SK-N-SH treated with all-trans-retinoic acid at 6 μM for 48 hours (cell line): ENCODE measurements around the gene NKAIN1.

Experiments used
- ATAC-seq: fragments of 200-7000 bp; cut with Tn5 transposase; 3 replicates; pipeline ENCODE4 v1.9.1; 2020; ENCODE audit warnings: mild to moderate bottlenecking, moderate library complexity
- ARNTL ChIP-seq: fragments of 450-650 bp; formaldehyde crosslinking; IDR thresholded peaks from 2 replicates; pipeline ENCODE4 v1.5.0; 2020; ENCODE audit warnings: low read depth, mild to moderate bottlenecking, moderate library complexity, borderline replicate concordance
- BACH2 ChIP-seq: fragments of 250-450 bp; sonication (Bioruptor Pico); IDR thresholded peaks from 2 replicates; pipeline ENCODE4 v1.9.0; 2021; ENCODE audit warnings: mild to moderate bottlenecking, borderline replicate concordance
- CSDC2 ChIP-seq: fragments of 250-450 bp; sonication (Bioruptor Pico); IDR thresholded peaks from 2 replicates; pipeline ENCODE4 v1.5.0; 2020; ENCODE audit warnings: mild to moderate bottlenecking, moderate library complexity
- ESRRG ChIP-seq: fragments of 250-450 bp; sonication (Bioruptor Pico); IDR thresholded peaks from 2 replicates; pipeline ENCODE4 v1.6.1; 2021; ENCODE audit warnings: mild to moderate bottlenecking
- GLIS3 ChIP-seq: fragments of 250-450 bp; sonication (Bioruptor Pico); IDR thresholded peaks from 2 replicates; pipeline ENCODE4 v1.5.0; 2020; ENCODE audit warnings: mild to moderate bottlenecking, moderate library complexity
- ISL1 ChIP-seq: fragments of 250-450 bp; sonication (Bioruptor Pico); IDR thresholded peaks from 2 replicates; pipeline ENCODE4 v2.1.2; 2022; ENCODE audit warnings: mild to moderate bottlenecking, moderate library complexity
- OSR1 ChIP-seq: fragments of 250-450 bp; sonication (Bioruptor Pico); IDR thresholded peaks from 2 replicates; pipeline ENCODE4 v1.8.0; 2022; ENCODE audit warnings: moderate library complexity, mild to moderate bottlenecking, inconsistent platforms
- PPARA ChIP-seq: fragments of 250-450 bp; sonication (Bioruptor Pico); IDR thresholded peaks from 2 replicates; pipeline ENCODE4 v1.5.0; 2020; ENCODE audit warnings: mild to moderate bottlenecking, borderline replicate concordance
- RARB ChIP-seq: fragments of 250-450 bp; sonication (Bioruptor Pico); IDR thresholded peaks from 2 replicates; pipeline ENCODE4 v1.8.0; 2021; ENCODE audit warnings: mild to moderate bottlenecking, moderate library complexity
- SNAI2 ChIP-seq: fragments of 250-450 bp; sonication (Bioruptor Pico); IDR thresholded peaks from 2 replicates; pipeline ENCODE4 v1.5.0; 2020; ENCODE audit warnings: mild to moderate bottlenecking, moderate library complexity
- TCF4 ChIP-seq: fragments of 250-450 bp; sonication (Bioruptor Pico); IDR thresholded peaks from 2 replicates; pipeline ENCODE4 v1.8.0; 2021; ENCODE audit warnings: mild to moderate bottlenecking, moderate library complexity, borderline replicate concordance
- TOX ChIP-seq: fragments of 250-450 bp; sonication (Bioruptor Pico); IDR thresholded peaks from 2 replicates; pipeline ENCODE4 v1.8.0; 2021; ENCODE audit warnings: mild to moderate bottlenecking, moderate library complexity, borderline replicate concordance
- ZC3H10 ChIP-seq: fragments of 250-450 bp; sonication (Bioruptor Pico); IDR thresholded peaks from 2 replicates; pipeline ENCODE4 v1.5.1; 2021; ENCODE audit warnings: mild to moderate bottlenecking, moderate library complexity
- ZFP3 ChIP-seq: fragments of 250-450 bp; sonication (Bioruptor Pico); IDR thresholded peaks from 2 replicates; pipeline ENCODE4 v1.5.0; 2020; ENCODE audit warnings: mild to moderate bottlenecking, moderate library complexity
- ZFP30 ChIP-seq: fragments of 450-650 bp; formaldehyde crosslinking; IDR thresholded peaks from 2 replicates; pipeline ENCODE4 v1.5.0; 2022; ENCODE audit warnings: mild to moderate bottlenecking, moderate library complexity
- ZNF565 ChIP-seq: fragments of 450-650 bp; formaldehyde crosslinking; conservative IDR thresholded peaks from 2 replicates; pipeline ENCODE4 v1.5.0; 2020; ENCODE audit warnings: low read depth, mild to moderate bottlenecking, moderate library complexity
- ZNF70 ChIP-seq: fragments of 450-650 bp; formaldehyde crosslinking; IDR thresholded peaks from 2 replicates; pipeline ENCODE4 v1.5.0; 2020; ENCODE audit warnings: mild to moderate bottlenecking, moderate library complexity
- ZNF8 ChIP-seq: fragments of 450-650 bp; formaldehyde crosslinking; IDR thresholded peaks from 2 replicates; pipeline ENCODE4 v1.5.0; 2020; ENCODE audit warnings: mild to moderate bottlenecking, moderate library complexity
- TF ChIP-seq, protein P1 (sequence below): fragments of 250-450 bp; sonication (Bioruptor Pico); IDR thresholded peaks from 2 replicates; pipeline ENCODE4 v1.8.0; 2021; ENCODE audit warnings: low read depth, mild to moderate bottlenecking, moderate library complexity, borderline replicate concordance
- TF ChIP-seq, protein P2 (sequence below): fragments of 250-450 bp; sonication (Bioruptor Pico); IDR thresholded peaks from 2 replicates; pipeline ENCODE4 v1.8.0; 2020; ENCODE audit warnings: mild to moderate bottlenecking, moderate library complexity, borderline replicate concordance
- TF ChIP-seq, protein P3 (sequence below): fragments of 250-450 bp; sonication (Bioruptor Pico); IDR thresholded peaks from 2 replicates; pipeline ENCODE4 v1.5.1; 2021; ENCODE audit warnings: mild to moderate bottlenecking, moderate library complexity
- TF ChIP-seq, protein P4 (sequence below): fragments of 250-450 bp; sonication (Bioruptor Pico); IDR thresholded peaks from 2 replicates; pipeline ENCODE4 v1.5.1; 2020; ENCODE audit warnings: low read depth, mild to moderate bottlenecking, moderate library complexity

The NKAIN1 gene

DNA sequence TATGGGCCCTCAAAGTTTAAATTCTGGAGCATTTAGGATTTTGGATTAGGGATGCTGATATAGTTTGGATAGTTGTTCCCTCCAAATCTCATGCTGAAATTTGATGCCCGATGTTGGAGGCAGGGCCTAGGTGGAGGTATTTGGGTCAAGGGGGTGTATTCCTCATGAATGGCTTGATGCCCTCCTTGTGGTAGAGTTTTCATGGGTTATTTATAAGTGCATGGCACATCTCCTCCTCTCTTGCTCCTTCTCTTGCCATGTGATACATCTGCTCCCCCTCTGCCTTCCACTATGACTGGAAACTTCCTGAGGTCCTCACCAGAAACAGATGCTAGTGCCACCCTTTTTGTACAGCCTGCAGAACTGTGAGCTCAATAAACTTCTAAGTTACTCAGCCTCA lies 17.5 kb upstream of the NKAIN1 start (continued):
- TF ChIP-seq, protein P1, sequence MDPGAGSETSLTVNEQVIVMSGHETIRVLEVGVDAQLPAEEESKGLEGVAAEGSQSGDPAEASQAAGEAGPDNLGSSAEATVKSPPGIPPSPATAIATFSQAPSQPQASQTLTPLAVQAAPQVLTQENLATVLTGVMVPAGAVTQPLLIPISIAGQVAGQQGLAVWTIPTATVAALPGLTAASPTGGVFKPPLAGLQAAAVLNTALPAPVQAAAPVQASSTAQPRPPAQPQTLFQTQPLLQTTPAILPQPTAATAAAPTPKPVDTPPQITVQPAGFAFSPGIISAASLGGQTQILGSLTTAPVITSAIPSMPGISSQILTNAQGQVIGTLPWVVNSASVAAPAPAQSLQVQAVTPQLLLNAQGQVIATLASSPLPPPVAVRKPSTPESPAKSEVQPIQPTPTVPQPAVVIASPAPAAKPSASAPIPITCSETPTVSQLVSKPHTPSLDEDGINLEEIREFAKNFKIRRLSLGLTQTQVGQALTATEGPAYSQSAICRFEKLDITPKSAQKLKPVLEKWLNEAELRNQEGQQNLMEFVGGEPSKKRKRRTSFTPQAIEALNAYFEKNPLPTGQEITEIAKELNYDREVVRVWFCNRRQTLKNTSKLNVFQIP (CRISPR knock-in tag), result no peak
- TF ChIP-seq, all 23 proteins: peak for 0

DNA sequence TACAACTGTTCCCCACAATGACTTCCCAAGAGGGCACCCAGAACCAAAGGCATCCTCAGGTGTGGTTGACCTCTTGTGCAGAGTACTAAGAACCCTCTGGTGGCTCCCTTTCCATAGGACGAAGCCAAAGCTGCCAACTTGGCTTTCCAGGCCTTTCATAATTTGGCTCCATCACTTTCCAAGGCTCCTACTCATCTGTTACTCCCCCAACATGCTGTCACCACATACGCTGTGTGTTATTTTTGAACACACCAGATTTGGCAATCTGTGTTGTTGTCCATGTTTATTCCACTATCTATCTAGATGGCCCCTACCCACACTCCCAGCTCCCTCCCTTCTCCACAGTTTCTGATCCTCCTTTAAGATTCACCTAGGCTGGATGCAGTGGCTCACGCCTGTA lies 10.2 kb upstream of the NKAIN1 start:
- ATAC-seq, result no peak
- no peak for TF ChIP-seq RARB (CRISPR knock-in tag)
- TF ChIP-seq ZNF8, result no peak
- TF ChIP-seq ZFP30, result no peak
- no peak for TF ChIP-seq ZFP3 (CRISPR knock-in tag)

DNA sequence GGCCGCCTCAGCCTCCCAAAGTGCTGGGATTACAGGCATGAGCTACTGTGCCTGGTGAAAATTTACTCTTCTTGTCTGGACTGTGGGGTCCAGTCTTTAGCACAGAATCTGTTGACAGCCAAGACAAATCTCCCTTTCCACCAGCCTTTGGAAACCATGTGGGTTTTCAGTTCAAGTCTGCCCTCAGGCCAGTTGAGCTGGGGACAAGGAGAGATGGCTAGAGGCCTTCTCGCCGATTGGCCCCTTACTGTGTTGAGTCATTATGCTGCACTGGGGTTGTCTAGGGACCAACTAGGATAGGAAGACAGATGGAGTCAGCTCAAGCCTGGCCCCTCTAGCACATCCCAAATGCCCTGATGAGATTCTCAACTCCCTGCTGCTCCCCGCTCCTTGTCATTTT lies 8.6 kb upstream of the NKAIN1 start:
- no peak for ATAC-seq
- TF ChIP-seq OSR1 (CRISPR knock-in tag) (no peak), RARB (CRISPR knock-in tag) (no peak), ZC3H10 (no peak), ISL1 (CRISPR knock-in tag) (no peak), BACH2 (CRISPR knock-in tag) (no peak), PPARA (CRISPR knock-in tag) (no peak)

DNA sequence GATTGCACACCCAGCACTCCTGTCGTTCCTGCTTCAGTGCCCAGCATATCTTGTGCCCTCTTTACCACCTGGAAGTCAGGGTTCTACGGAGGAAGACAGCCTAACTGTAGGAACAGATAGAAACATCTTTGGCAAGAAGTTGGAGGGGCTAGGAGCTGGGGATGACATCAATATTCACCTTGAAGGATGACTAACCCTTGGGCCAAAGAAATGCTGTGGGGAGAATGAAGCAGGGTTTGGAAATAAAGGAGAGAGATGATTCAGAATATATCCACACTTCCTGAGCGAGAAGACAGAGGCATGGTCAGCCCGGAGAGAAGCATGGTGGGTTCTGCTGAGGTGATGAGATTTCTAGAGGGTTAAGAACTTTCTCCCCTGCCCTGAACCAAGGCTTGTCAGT lies 4.6 kb upstream of the NKAIN1 start:
- ATAC-seq, result no peak
- no peak for TF ChIP-seq TCF4
- TF ChIP-seq, protein P2, sequence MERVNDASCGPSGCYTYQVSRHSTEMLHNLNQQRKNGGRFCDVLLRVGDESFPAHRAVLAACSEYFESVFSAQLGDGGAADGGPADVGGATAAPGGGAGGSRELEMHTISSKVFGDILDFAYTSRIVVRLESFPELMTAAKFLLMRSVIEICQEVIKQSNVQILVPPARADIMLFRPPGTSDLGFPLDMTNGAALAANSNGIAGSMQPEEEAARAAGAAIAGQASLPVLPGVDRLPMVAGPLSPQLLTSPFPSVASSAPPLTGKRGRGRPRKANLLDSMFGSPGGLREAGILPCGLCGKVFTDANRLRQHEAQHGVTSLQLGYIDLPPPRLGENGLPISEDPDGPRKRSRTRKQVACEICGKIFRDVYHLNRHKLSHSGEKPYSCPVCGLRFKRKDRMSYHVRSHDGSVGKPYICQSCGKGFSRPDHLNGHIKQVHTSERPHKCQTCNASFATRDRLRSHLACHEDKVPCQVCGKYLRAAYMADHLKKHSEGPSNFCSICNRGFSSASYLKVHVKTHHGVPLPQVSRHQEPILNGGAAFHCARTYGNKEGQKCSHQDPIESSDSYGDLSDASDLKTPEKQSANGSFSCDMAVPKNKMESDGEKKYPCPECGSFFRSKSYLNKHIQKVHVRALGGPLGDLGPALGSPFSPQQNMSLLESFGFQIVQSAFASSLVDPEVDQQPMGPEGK (CRISPR knock-in tag), result no peak
- TF ChIP-seq ISL1 (CRISPR knock-in tag), result no peak
- no peak for TF ChIP-seq ESRRG (CRISPR knock-in tag)
- no peak for TF ChIP-seq OSR1 (CRISPR knock-in tag)
- TF ChIP-seq BACH2 (CRISPR knock-in tag), result no peak
- TF ChIP-seq, protein P3, sequence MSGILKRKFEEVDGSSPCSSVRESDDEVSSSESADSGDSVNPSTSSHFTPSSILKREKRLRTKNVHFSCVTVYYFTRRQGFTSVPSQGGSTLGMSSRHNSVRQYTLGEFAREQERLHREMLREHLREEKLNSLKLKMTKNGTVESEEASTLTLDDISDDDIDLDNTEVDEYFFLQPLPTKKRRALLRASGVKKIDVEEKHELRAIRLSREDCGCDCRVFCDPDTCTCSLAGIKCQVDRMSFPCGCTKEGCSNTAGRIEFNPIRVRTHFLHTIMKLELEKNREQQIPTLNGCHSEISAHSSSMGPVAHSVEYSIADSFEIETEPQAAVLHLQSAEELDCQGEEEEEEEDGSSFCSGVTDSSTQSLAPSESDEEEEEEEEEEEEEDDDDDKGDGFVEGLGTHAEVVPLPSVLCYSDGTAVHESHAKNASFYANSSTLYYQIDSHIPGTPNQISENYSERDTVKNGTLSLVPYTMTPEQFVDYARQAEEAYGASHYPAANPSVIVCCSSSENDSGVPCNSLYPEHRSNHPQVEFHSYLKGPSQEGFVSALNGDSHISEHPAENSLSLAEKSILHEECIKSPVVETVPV, result no peak
- TF ChIP-seq ZFP30, result no peak
- no peak for TF ChIP-seq ZC3H10
- no peak for TF ChIP-seq RARB (CRISPR knock-in tag)
- TF ChIP-seq, protein P1 (CRISPR knock-in tag), result no peak
- no peak for TF ChIP-seq ZNF8
- TF ChIP-seq GLIS3 (CRISPR knock-in tag), result no peak
- TF ChIP-seq ZNF565, result no peak
- no peak for TF ChIP-seq ARNTL
- TF ChIP-seq, all 23 proteins: peak for 0

DNA sequence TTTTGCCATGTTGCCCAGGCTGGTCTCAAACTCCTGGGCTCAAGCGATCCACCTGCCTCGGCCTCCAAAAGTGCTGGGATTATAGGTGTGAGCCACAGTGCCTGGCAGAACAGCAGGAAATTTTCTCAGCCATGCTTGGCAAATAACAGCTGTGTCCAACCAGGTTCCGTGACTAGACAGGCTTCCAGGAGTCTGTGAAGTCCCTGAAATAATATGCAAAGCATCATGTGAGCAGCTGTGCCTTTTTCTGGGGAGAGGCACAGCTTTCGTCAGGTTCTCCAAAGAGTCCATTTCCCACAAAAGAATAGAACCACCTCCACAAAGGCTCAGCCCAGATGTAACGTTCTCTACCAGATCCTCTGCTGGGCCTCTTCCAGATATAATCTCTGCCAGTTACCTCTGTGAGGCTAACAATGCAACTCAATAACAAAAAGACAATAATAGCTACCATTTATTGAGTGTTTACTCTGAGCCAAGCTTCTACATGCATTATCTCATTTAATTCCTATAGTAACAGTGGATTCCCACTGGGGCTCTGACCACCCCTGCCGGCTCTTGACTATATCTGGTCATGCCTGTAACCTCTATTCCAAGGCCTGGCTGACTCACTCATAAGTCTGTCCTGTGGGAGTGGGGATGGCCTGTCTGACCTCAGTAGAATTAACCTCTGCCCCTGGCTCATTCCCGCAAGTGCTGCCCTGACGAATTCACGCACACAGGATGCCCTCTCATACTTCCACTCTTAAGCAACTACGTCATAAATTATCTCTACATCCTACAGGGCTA lies 4.0 kb upstream of the NKAIN1 start:
- no peak for ATAC-seq

More for the DNA sequence above, 4.0 kb upstream of the NKAIN1 start:
- no peak for TF ChIP-seq SNAI2 (CRISPR knock-in tag)
- no peak for TF ChIP-seq GLIS3 (CRISPR knock-in tag)
- TF ChIP-seq ZFP3 (CRISPR knock-in tag), result no peak
- no peak for TF ChIP-seq RARB (CRISPR knock-in tag)
- no peak for TF ChIP-seq CSDC2 (CRISPR knock-in tag)
- TF ChIP-seq TOX (CRISPR knock-in tag), result no peak
- no peak for TF ChIP-seq OSR1 (CRISPR knock-in tag)
- TF ChIP-seq, protein P4, sequence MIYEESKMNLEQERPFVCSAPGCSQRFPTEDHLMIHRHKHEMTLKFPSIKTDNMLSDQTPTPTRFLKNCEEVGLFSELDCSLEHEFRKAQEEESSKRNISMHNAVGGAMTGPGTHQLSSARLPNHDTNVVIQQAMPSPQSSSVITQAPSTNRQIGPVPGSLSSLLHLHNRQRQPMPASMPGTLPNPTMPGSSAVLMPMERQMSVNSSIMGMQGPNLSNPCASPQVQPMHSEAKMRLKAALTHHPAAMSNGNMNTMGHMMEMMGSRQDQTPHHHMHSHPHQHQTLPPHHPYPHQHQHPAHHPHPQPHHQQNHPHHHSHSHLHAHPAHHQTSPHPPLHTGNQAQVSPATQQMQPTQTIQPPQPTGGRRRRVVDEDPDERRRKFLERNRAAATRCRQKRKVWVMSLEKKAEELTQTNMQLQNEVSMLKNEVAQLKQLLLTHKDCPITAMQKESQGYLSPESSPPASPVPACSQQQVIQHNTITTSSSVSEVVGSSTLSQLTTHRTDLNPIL (CRISPR knock-in tag), result no peak
- TF ChIP-seq ZC3H10, result no peak
- no peak for TF ChIP-seq ZNF8
- TF ChIP-seq, protein P3, result no peak
- no peak for TF ChIP-seq ARNTL
- TF ChIP-seq ZNF70 (CRISPR knock-in tag), result no peak
- TF ChIP-seq PPARA (CRISPR knock-in tag), result no peak
